Upper lobe of left lung (tissue), 6 donors: ENCODE data around the gene CCDC87. TPM values are rescaled to one million over a fixed set of nuclear protein-coding genes. Genes with fewer than 3 reads are reported as not detected.

Experiments used
- ATAC-seq, 2 donors: fragments of 200-7000 bp; cut with Tn5 transposase; one replicate each; pipeline ENCODE4 v1.9.1; 2022; ENCODE audit warnings: mild to moderate bottlenecking in 2 of 2, moderate library complexity in 2 of 2; ENCODE audit not compliant: low FRiP score in 2 of 2
- DNase-seq, 2 donors: peaks; one replicate each; pipeline ENCODE4 v3.0.0-alpha.2; 2019 to 2020
- H3K27ac ChIP-seq, 4 donors: fragments of 200-600 bp; sonication (generic); one replicate each; pipeline ENCODE4 v1.5.1; 2016 to 2019
- H3K27me3 ChIP-seq, 4 donors: fragments of 200-600 bp; sonication (generic); one replicate each; pipeline ENCODE4 v1.5.1; 2017 to 2019
- H3K36me3 ChIP-seq, 4 donors: fragments of 200-600 bp; sonication (generic); one replicate each; pipeline ENCODE4 v1.5.1; 2016 to 2019
- H3K4me1 ChIP-seq, 4 donors: fragments of 200-600 bp; sonication (generic); one replicate each; pipeline ENCODE4 v1.5.1; 2018 to 2019
- H3K4me3 ChIP-seq, 4 donors: fragments of 200-600 bp; sonication (generic); one replicate each; pipeline ENCODE4 v1.5.1; 2017 to 2019; ENCODE audit warnings: mild to moderate bottlenecking in 2 of 4, moderate library complexity in 1 of 4
- H3K9me3 ChIP-seq, 4 donors: fragments of 200-600 bp; sonication (generic); one replicate each; pipeline ENCODE4 v1.5.1; 2018 to 2019
- EP300 ChIP-seq, 4 donors: sonication (generic); formaldehyde crosslinking; IDR thresholded peaks; one replicate each; pipeline ENCODE4 v1.5.1; 2017; ENCODE audit warnings: antibody characterized with exemption in 4 of 4, control low read depth in 2 of 4
- POLR2A ChIP-seq, 4 donors: fragments of 450-650 bp; IDR thresholded peaks; one replicate each; pipeline ENCODE4 v1.5.1; 2016 to 2017; ENCODE audit warnings: antibody characterized with exemption in 4 of 4, mild to moderate bottlenecking in 2 of 4
- POLR2AphosphoS5 ChIP-seq, 2 donors: sonication (generic); formaldehyde crosslinking; IDR thresholded peaks; one replicate each; pipeline ENCODE4 v1.5.1; 2017; ENCODE audit warnings: antibody characterized with exemption in 2 of 2
- WGBS, 2 donors: methylation state at CpG; one replicate each; pipeline ENCODE4 v1.1.5; 2017 to 2018; 5-methylcytosine and 5-hydroxymethylcytosine counted together
- total RNA-seq, 6 donors: library from RNA; depleted of rRNA in 4 of 6; stranded (reverse); fragments of >200 nt in 4 of 6; gene quantifications; one replicate each; pipeline versions ENCODE4 v1.1.0 to v1.2.1, GENCODE V29; 2016 to 2021
- TF ChIP-seq, protein P1 (sequence below), 6 experiments: fragments of 450-650 bp in 4 of 6; fragments of 200-600 bp in 2 of 6; sonication (generic) in 2 of 6; IDR thresholded peaks; one replicate each; pipeline ENCODE4 v1.5.1; 2016 to 2019; ENCODE audit warnings: antibody characterized with exemption in 6 of 6
- donor health status: DM: no; HTN: no; CAD: no; lungs with moderate emphysema.
- donor health status: DM: no; HTN: yes; CAD: no; lungs with severe emphysema.

CCDC87 gene
- total RNA-seq, 6 donors from 2014 or later = 0.20 to 4.2 (median 0.44) TPM; not detected in 1

DNA sequence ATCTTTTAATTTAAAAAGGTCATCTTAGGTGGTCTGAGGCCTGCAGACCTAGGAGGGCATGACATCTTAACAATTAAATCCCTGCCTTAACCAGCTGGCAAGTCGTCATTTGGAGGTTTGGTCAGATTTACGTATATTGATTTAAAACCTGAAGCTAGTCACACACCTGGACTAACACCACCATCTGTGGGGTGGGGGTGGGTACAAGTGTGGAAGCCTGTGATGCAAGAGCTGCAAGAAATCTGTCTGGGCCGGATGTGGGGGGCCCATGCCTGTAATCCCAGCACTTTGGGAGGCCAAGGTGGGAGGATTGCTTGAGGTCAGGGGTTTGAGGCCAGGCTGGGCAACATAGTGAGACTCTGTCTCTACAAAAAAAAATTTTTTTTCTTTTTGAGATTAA, 11.6 kb downstream of the CCDC87 start:
- ATAC-seq = no peak
- no peaks in the 10 kb centered on the region for H3K36me3 ChIP-seq
- 74 to 75% methylated on average over 3 of the region's 3 CpGs for WGBS, 2 donors

DNA sequence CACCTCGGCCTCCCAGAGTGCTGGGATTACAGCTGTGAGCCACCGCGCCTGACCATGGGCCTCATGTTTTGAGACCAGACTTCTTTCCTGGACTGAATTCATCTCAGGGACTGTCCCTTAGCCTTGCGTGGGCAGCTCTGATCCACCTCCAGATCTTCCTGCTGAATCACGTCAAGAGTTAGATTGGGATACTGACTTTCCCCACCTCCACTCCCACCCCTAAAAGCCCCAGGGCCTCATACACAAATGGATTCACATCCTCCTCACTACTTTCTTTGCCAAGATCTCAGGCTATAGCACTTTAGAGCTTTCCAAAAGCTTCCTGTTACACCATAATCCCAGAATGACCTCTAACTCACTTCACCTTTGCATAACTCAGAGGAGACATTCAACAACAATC, 12.1 kb downstream of the CCDC87 start:
- Histone ChIP-seq H3K9me3 (no peaks in the 10 kb centered on the region), H3K4me3 (no peak overlapping the region), H3K27ac (no peak overlapping the region), H3K27me3 (no peaks in the 10 kb centered on the region), H3K36me3 (no peaks in the 10 kb centered on the region), H3K4me1 (peaks cover 3 to 8% (median 5%) of the 10 kb centered on the region in 4 donors)
- no peak for ATAC-seq
- DNase-seq = no peak
- TF ChIP-seq, protein P1, sequence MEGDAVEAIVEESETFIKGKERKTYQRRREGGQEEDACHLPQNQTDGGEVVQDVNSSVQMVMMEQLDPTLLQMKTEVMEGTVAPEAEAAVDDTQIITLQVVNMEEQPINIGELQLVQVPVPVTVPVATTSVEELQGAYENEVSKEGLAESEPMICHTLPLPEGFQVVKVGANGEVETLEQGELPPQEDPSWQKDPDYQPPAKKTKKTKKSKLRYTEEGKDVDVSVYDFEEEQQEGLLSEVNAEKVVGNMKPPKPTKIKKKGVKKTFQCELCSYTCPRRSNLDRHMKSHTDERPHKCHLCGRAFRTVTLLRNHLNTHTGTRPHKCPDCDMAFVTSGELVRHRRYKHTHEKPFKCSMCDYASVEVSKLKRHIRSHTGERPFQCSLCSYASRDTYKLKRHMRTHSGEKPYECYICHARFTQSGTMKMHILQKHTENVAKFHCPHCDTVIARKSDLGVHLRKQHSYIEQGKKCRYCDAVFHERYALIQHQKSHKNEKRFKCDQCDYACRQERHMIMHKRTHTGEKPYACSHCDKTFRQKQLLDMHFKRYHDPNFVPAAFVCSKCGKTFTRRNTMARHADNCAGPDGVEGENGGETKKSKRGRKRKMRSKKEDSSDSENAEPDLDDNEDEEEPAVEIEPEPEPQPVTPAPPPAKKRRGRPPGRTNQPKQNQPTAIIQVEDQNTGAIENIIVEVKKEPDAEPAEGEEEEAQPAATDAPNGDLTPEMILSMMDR (IDR thresholded peaks at IDR 0.05) = no peak
- TF ChIP-seq EP300 (IDR thresholded peaks at IDR 0.05) (no peak), POLR2A (IDR thresholded peaks at IDR 0.05) (no peak), POLR2AphosphoS5 (IDR thresholded peaks at IDR 0.05) (no peak)
- 83 to 90% methylated on average over 5 of the region's 5 CpGs for WGBS, 2 donors

More for the DNA sequence above, 11.6 kb downstream of the CCDC87 start:
- H3K4me1 ChIP-seq = peaks cover 3 to 8% (median 5%) of the 10 kb centered on the region in 4 donors
- no peaks in the 10 kb centered on the region for H3K27me3 ChIP-seq
- TF ChIP-seq POLR2A (IDR thresholded peaks at IDR 0.05) = no peak
- TF ChIP-seq, protein P1 (IDR thresholded peaks at IDR 0.05) = no peak
- no peak for TF ChIP-seq EP300 (IDR thresholded peaks at IDR 0.05)
- TF ChIP-seq POLR2AphosphoS5 (IDR thresholded peaks at IDR 0.05) = no peak
- no peak for DNase-seq
- H3K4me3 ChIP-seq = no peak overlapping the region
- H3K27ac ChIP-seq = no peak overlapping the region
- no peaks in the 10 kb centered on the region for H3K9me3 ChIP-seq

DNA sequence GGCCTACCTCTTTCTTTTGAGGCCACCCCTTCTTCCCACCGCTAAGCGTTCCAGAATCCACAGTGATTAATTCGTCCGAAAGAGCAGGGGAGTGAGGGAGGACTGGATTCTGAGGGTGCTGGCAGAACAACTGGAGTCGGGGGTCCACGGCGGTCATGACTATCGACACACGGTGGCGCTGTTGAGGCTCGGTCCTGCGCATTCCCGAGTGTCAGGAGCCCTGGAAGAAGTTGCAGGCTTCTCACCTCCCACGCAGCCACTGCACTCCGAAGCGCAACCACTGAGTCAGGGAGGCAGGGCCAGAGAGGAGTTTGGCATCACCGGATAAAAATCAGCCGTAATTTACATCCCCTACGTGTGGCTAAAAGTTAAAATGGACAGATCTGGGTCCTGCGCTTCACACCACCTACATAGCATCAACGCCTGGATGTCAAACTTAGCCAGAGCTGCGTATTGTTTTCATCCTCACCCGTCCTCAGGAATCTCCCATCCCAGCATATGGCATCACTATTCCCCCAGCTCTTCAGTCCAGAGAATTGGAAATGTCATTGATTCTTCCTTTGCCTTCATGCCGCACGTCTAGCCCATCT, 13.8 kb downstream of the CCDC87 start:
- no peaks in the 10 kb centered on the region for H3K27me3 ChIP-seq
- no peaks in the 10 kb centered on the region for H3K36me3 ChIP-seq
- ATAC-seq (peak; percentile 80 to 97), DNase-seq (peak; percentile 83 to 87)
- no peak overlapping the region for H3K4me3 ChIP-seq
- H3K9me3 ChIP-seq = no peaks in the 10 kb centered on the region
- WGBS, 2 donors = 16 to 24% methylated on average over 17 to 25 of the region's 25 CpGs
- TF ChIP-seq EP300 (IDR thresholded peaks at IDR 0.05) = no peak
- TF ChIP-seq, protein P1 (IDR thresholded peaks at IDR 0.05) = peak; percentile 77 to 88 (median 86)
- H3K4me1 ChIP-seq = peaks cover 3 to 8% (median 5%) of the 10 kb centered on the region in 4 donors
- no peak overlapping the region for H3K27ac ChIP-seq

DNA sequence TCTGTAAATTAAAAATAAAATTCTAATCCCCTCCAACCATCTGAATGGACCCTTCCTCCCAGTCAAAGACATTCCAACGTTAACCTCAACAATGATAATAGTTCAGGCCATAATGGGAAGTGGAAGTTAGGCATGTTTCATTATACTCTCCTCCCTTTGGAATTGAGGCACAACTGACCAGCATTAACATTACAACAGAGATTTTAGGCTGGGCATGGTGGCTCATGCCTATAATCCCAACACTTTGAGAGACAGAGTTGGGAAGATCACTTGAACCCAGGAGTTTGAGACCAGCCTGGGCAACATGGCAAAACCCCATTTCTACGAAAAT, 22.0 kb downstream of the CCDC87 start:
- H3K9me3 ChIP-seq = no peaks in the 10 kb centered on the region
- H3K36me3 ChIP-seq = peaks cover 0 to 3% (median 0%) of the 10 kb centered on the region in 4 donors
- ATAC-seq (no peak), DNase-seq (no peak)
- H3K4me1 ChIP-seq = peaks cover 10 to 17% (median 12%) of the 10 kb centered on the region in 4 donors
- WGBS, 2 donors = 70% methylated on average over 2 of the region's 2 CpGs
- H3K27me3 ChIP-seq = no peaks in the 10 kb centered on the region
- no peak overlapping the region for H3K4me3 ChIP-seq
- TF ChIP-seq, protein P1 (IDR thresholded peaks at IDR 0.05) = no peak
- TF ChIP-seq POLR2A (IDR thresholded peaks at IDR 0.05) (no peak), POLR2AphosphoS5 (IDR thresholded peaks at IDR 0.05) (no peak), EP300 (IDR thresholded peaks at IDR 0.05) (no peak)
- H3K27ac ChIP-seq = no peak overlapping the region
